Suprapubic skin (tissue), 4 donors: ENCODE data around the gene ING5.

Experiments used
- POLR2A ChIP-seq, 2 donors: fragments of 450-650 bp; IDR thresholded peaks; one replicate each; pipeline ENCODE4 v1.6.1; 2017; ENCODE audit warnings: antibody characterized with exemption in 2 of 2, mild to moderate bottlenecking in 2 of 2, moderate library complexity in 2 of 2
- POLR2AphosphoS5 ChIP-seq, 3 donors: sonication (generic); formaldehyde crosslinking; IDR thresholded peaks; one replicate each; pipeline ENCODE4 v1.6.1; 2017; ENCODE audit warnings: antibody characterized with exemption in 3 of 3
- TF ChIP-seq, protein P1 (sequence below), 2 donors: fragments of 200-600 bp in 1 of 2; fragments of 450-650 bp in 1 of 2; sonication (generic) in 1 of 2; IDR thresholded peaks; one replicate each; pipeline ENCODE4 v1.5.1; 2016 to 2019; ENCODE audit warnings: antibody characterized with exemption in 2 of 2, mild to moderate bottlenecking in 1 of 2, moderate library complexity in 1 of 2

DNA sequence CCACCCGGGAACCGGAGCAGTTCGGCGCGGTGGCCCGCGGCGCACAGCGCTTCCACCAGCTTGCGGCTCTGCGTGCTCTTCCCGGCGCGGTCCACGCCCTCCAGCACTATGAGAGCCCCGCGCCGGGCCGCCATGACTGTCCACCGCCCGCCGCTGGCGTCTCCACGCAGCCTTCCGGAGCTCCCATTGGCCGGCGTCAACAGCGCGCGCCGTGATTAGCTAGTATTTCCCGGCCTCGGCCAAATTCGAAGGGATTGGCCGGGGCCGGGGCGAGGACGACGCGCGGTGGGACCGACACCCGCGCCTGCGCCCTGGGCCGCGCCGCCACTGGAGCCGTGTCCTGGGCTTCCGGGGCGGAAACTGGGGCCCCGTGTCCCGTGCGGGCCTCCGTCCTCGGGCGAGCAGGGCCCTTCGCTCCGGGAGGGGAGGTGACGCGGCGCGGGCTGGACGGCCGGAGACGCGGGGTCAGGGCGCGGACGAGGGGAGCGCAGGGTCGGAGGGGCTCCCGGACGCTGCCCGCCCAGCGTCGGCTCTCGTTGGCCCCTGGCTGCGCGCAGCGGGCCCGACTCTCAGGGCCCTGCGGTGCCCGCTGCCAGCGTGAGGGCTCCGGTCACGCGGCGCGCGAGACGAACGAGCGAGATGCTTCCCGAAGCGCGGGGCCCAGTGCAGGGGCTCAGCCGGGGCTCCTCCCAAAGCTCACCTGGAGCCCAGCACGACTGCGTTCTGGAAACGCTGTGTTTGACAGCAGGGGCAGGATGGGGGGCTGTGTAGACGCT, 15.0 kb upstream of the ING5 start, which contains the start of gene DTYMK:
- TF ChIP-seq POLR2A (IDR thresholded peaks at IDR 0.05) (peak; percentile 17 to 73), POLR2AphosphoS5 (IDR thresholded peaks at IDR 0.05) (peak; percentile 32 to 95 (median 34))
- TF ChIP-seq, protein P1, sequence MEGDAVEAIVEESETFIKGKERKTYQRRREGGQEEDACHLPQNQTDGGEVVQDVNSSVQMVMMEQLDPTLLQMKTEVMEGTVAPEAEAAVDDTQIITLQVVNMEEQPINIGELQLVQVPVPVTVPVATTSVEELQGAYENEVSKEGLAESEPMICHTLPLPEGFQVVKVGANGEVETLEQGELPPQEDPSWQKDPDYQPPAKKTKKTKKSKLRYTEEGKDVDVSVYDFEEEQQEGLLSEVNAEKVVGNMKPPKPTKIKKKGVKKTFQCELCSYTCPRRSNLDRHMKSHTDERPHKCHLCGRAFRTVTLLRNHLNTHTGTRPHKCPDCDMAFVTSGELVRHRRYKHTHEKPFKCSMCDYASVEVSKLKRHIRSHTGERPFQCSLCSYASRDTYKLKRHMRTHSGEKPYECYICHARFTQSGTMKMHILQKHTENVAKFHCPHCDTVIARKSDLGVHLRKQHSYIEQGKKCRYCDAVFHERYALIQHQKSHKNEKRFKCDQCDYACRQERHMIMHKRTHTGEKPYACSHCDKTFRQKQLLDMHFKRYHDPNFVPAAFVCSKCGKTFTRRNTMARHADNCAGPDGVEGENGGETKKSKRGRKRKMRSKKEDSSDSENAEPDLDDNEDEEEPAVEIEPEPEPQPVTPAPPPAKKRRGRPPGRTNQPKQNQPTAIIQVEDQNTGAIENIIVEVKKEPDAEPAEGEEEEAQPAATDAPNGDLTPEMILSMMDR (IDR thresholded peaks at IDR 0.05), result no peak
